ENCODE data around the gene JARID2.
A peak's percentile ranks its signal among the peaks of the same experiment; 100 is the strongest.

DNA sequence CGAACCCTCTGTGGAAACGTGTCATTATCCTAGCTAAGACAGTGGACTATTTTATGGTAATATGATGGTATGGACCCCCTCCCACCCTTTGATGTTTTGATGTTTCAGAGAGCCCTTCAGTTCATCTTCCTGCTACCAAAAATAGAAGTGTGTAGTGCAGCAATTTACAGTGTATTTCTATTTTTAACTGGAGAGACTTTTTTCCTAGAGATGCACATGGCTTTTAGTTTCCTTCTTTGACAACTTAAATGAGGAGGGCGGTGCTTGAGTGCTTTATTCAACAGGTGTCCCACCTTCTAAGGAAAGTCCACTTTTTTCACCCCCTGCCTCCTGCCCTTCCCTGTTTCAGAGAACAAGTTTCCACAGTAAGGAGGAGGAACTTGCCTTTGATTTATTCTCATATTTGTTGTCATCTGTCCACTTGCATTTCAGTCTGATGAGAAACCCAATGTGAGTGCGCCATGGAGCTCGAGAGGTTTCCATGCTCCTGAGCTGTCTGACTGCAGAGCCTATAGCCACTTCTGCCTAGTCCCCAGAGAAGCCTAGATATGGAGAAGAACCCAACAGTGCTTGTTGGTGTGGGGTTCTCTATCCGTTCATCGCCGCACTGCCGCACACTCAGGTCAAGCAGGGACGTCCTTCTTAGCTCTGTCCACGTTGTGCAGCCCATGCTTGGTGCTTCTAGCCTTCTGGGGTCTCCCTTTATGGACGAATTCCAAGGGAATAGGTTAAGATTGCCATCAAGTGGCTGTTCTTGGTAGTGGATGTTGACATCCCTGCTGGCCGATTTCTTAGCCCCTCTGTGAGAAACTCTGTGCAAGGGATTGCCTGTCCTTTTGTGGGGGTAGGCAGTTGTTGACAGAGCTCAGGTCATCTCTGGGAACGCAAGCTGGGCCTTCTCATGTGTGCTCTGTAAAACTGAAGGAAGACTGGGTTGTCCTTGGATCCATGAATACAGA, 144.2 kb downstream of the JARID2 start:
- TF ChIP-seq, protein P1, sequence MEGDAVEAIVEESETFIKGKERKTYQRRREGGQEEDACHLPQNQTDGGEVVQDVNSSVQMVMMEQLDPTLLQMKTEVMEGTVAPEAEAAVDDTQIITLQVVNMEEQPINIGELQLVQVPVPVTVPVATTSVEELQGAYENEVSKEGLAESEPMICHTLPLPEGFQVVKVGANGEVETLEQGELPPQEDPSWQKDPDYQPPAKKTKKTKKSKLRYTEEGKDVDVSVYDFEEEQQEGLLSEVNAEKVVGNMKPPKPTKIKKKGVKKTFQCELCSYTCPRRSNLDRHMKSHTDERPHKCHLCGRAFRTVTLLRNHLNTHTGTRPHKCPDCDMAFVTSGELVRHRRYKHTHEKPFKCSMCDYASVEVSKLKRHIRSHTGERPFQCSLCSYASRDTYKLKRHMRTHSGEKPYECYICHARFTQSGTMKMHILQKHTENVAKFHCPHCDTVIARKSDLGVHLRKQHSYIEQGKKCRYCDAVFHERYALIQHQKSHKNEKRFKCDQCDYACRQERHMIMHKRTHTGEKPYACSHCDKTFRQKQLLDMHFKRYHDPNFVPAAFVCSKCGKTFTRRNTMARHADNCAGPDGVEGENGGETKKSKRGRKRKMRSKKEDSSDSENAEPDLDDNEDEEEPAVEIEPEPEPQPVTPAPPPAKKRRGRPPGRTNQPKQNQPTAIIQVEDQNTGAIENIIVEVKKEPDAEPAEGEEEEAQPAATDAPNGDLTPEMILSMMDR (IDR thresholded peaks at IDR 0.05): peak in 1 of 3 donors; percentile 20
- TF ChIP-seq POLR2AphosphoS5 (IDR thresholded peaks at IDR 0.05): no peak

Data from breast epithelium (tissue), 3 donors.